HEK293T (cell line): ENCODE measurements around the gene ASPHD1.

Experiments
- CTCF ChIA-PET: fragments of 350-600 bp; formaldehyde crosslinking; extraction: SDS; loops from one replicate; lab custom pipeline; 2021; ENCODE audit warnings: antibody characterized with exemption, inconsistent platforms; lab: Yijun Ruan, JAX
- POLR2A ChIA-PET: fragments of 350-600 bp; formaldehyde crosslinking; extraction: SDS; loops from one replicate; lab custom pipeline; 2020; ENCODE audit warnings: antibody characterized with exemption, inconsistent platforms; lab: Yijun Ruan, JAX
- DNase-seq: peaks from one replicate; pipeline ENCODE4 v3.0.0; 2012; ENCODE audit warnings: mixed read lengths; ENCODE audit errors: extremely low spot score
- ARNT ChIP-seq: fragments of 450-650 bp; IDR thresholded peaks from 2 replicates; pipeline ENCODE4 v1.6.1; 2017; ENCODE audit warnings: mild to moderate bottlenecking
- BHLHE40 ChIP-seq: fragments of 450-650 bp; IDR thresholded peaks from 2 replicates; pipeline ENCODE4 v1.6.1; 2016; ENCODE audit warnings: mild to moderate bottlenecking, moderate library complexity, borderline replicate concordance
- CTBP1 ChIP-seq: fragments of 450-650 bp; IDR thresholded peaks from 2 replicates; pipeline ENCODE4 v1.6.1; 2016; ENCODE audit warnings: borderline replicate concordance
- ELF4 ChIP-seq: fragments of 450-650 bp; IDR thresholded peaks from 2 replicates; pipeline ENCODE4 v1.6.1; 2017; ENCODE audit warnings: antibody characterized with exemption
- FOXA1 ChIP-seq: fragments of 450-650 bp; IDR thresholded peaks from 2 replicates; pipeline ENCODE4 v1.6.1; 2016; ENCODE audit warnings: mild to moderate bottlenecking
- FOXK2 ChIP-seq: fragments of 450-650 bp; IDR thresholded peaks from 2 replicates; pipeline ENCODE4 v1.6.1; 2016; ENCODE audit warnings: mild to moderate bottlenecking
- FOXM1 ChIP-seq: fragments of 450-650 bp; IDR thresholded peaks from 2 replicates; pipeline ENCODE4 v1.6.1; 2017; ENCODE audit warnings: mild to moderate bottlenecking, borderline replicate concordance
- HDGF ChIP-seq: fragments of 450-650 bp; IDR thresholded peaks from 2 replicates; pipeline ENCODE4 v1.6.1; 2017; ENCODE audit warnings: antibody characterized with exemption, borderline replicate concordance
- L3MBTL2 ChIP-seq: fragments of 450-650 bp; conservative IDR thresholded peaks from 2 replicates; pipeline ENCODE4 v1.6.1; 2016; ENCODE audit warnings: mild to moderate bottlenecking
- LEF1 ChIP-seq: fragments of 450-650 bp; IDR thresholded peaks from 2 replicates; pipeline ENCODE4 v1.6.1; 2017; ENCODE audit warnings: mild to moderate bottlenecking, borderline replicate concordance
- NFRKB ChIP-seq: fragments of 450-650 bp; IDR thresholded peaks from 2 replicates; pipeline ENCODE4 v1.6.1; 2016; ENCODE audit warnings: mild to moderate bottlenecking, moderate library complexity
- PKNOX1 ChIP-seq: fragments of 450-650 bp; IDR thresholded peaks from 2 replicates; pipeline ENCODE4 v1.6.1; 2016
- SP1 ChIP-seq: fragments of 450-650 bp; IDR thresholded peaks from 2 replicates; pipeline ENCODE4 v1.6.1; 2017
- SUZ12 ChIP-seq: fragments of 450-650 bp; IDR thresholded peaks from 2 replicates; pipeline ENCODE4 v1.6.1; 2016; ENCODE audit warnings: mild to moderate bottlenecking
- TARDBP ChIP-seq: fragments of 450-650 bp; IDR thresholded peaks from 2 replicates; pipeline ENCODE4 v1.6.1; 2016
- ZNF384 ChIP-seq: fragments of 450-650 bp; IDR thresholded peaks from 2 replicates; pipeline ENCODE4 v1.6.1; 2016

Gene ASPHD1

DNA sequence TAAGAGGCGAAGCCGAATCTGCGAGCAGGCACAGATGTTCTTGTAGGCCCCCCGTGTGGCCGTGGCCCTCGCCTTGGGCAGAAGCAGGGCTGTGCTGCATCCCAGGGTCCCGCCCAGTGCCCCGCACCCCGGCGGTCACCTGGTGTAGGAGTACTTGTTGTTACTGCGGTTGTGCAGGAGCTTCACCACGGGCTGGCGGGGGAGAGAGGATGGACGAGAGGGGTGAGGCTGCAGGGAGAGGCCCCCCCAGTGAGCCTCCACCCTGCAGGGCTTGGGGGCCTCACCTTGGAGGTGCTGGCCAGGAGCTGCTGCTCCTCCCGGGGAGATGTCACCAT lies 11.4 kb downstream of the ASPHD1 start:
- CTCF ChIA-PET = interaction anchor here (1.4 kb wide), 1 partner anchor 12 kb away, joined by 4 read pairs; the partner anchor contains the start of genes ASPHD1 and SEZ6L2
- peak; percentile 7 for DNase-seq
- POLR2A ChIA-PET = interaction anchor here (0.7 to 2.9 kb wide), 2 partner anchors 9 to 14 kb away, joined by 3 to 17 read pairs; partner anchors contain the start of gene KCTD13
- no peak for TF ChIP-seq HDGF
- TF ChIP-seq LEF1 = no peak
- TF ChIP-seq ARNT = no peak
- no peak for TF ChIP-seq NFRKB
- no peak for TF ChIP-seq CTBP1
- TF ChIP-seq L3MBTL2 = no peak
- no peak for TF ChIP-seq BHLHE40

DNA sequence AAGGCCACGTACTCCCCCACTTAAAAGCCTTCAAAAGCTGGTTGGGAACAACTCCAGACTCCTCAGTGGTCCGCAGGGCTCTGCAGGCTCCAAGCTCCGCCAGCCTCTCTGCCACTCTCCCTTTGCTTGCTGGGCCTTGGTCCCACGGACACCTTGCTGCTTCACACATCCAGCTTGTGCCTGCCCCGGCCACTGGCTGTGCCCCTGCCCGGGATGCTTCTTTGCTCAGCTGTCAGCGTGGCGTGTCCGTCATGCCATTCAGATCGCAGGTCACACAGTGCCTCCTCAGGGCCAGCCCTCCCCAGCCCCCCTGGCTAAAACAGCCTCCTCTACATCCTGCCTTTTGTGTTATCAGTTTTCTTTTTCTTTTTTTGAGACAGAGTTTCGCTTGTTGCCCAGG lies 11.8 kb downstream of the ASPHD1 start:
- peak; percentile 6 for DNase-seq
- no peak for TF ChIP-seq L3MBTL2
- no peak for TF ChIP-seq FOXM1
- TF ChIP-seq FOXK2 = no peak
- no peak for TF ChIP-seq BHLHE40
- no peak for TF ChIP-seq CTBP1
- no peak for TF ChIP-seq ELF4
- no peak for TF ChIP-seq FOXA1
- no peak for TF ChIP-seq PKNOX1
- no peak for TF ChIP-seq NFRKB
- no peak for TF ChIP-seq SUZ12
- no peak for TF ChIP-seq TARDBP
- POLR2A ChIA-PET = interaction anchor here (0.7 to 2.9 kb wide), 2 partner anchors 9 to 14 kb away, joined by 3 to 17 read pairs; partner anchors contain the start of gene KCTD13
- CTCF ChIA-PET = no interaction called here

DNA sequence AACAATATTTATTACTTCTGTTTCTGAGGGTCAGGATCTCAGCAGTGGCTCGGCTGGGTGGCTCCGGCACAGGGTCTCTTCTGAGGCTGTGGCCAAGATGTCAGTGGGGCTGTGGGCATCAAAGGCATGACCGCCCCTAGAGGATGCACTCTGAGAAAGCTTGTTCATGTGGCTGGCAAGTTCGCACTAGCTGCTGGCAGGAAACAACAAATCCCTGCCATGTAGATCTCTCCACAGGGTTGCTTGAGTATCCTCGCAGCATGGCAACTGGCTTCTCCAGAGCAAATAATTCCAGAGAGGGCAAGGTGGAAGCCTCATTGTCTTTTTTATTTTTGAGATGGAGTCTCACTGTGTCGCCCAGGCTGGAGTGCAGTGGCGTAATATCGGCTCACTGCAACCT lies 13.2 kb downstream of the ASPHD1 start:
- CTCF ChIA-PET = no interaction called here
- DNase-seq = no peak
- POLR2A ChIA-PET = interaction anchor here (1.3 to 2.6 kb wide), 2 partner anchors 13 kb away, joined by 9 to 11 read pairs; partner anchors contain the start of genes ASPHD1, KCTD13 and SEZ6L2
- TF ChIP-seq ARNT = no peak

GRCh38 chr16:29915590-29916247 lies 15.4 kb downstream of the ASPHD1 start:
- TF ChIP-seq L3MBTL2 (no peak), TARDBP (no peak), NFRKB (no peak), HDGF (no peak), ARNT (no peak), FOXM1 (no peak), FOXA1 (no peak), CTBP1 (no peak), PKNOX1 (no peak), FOXK2 (no peak), BHLHE40 (no peak), SUZ12 (no peak), ZNF384 (no peak), ELF4 (no peak), LEF1 (no peak), SP1 (no peak)
- DNase-seq = no peak
- CTCF ChIA-PET = interaction anchor here (1.2 kb wide), 1 partner anchor 11 kb away, joined by 3 read pairs; the partner anchor contains the start of gene KCTD13
- POLR2A ChIA-PET = interaction anchor here (1.2 to 3.0 kb wide), 3 partner anchors 11 to 15 kb away, joined by 6 to 27 read pairs (median 11); partner anchors contain the start of genes ASPHD1, KCTD13 and SEZ6L2

- POLR2A ChIA-PET = interaction anchor here (0.9 to 3.0 kb wide), 4 partner anchors 9 to 77 kb away, joined by 4 to 27 read pairs (median 4); partner anchors contain the start of genes KCTD13, SEZ6L2 and TMEM219
- no peak for DNase-seq
- TF ChIP-seq SUZ12 (no peak), HDGF (no peak), FOXK2 (no peak), CTBP1 (no peak), SP1 (no peak), ELF4 (no peak), LEF1 (no peak), FOXM1 (no peak), FOXA1 (no peak), BHLHE40 (no peak), ZNF384 (no peak), NFRKB (no peak), TARDBP (no peak), L3MBTL2 (no peak), ARNT (no peak), PKNOX1 (no peak)
- CTCF ChIA-PET = interaction anchor here (0.8 to 1.0 kb wide), 2 partner anchors 27 to 39 kb away, joined by 3 to 4 read pairs; no protein-coding TSS in a partner anchor
These were observed 16.7 kb downstream of the ASPHD1 start for GRCh38 chr16:29916979-29917378.
